Measurements from ENCODE around the gene GPR161.

The GPR161 gene

DNA sequence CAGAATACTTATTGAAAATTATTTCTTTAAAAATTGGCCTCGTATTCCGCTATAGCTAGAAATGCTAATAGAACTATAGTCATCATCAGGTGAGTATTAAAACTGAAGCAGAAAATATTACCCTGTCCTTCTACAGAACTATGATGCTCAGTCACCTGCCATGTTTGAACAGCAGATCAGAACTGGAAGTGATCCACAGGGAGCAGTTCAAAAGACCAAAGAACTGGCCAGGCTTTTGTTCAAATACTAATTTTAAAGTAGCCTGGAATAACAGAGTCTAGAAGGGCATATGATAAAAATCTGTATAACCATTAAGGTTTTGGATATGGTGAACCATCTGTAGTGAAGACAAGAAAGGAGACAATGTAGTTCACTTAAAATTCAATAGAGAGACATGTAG lies 94.4 kb downstream of the GPR161 start:
- DNase-seq (ENCODE audit: low read depth, low spot score) = no peak

DNA sequence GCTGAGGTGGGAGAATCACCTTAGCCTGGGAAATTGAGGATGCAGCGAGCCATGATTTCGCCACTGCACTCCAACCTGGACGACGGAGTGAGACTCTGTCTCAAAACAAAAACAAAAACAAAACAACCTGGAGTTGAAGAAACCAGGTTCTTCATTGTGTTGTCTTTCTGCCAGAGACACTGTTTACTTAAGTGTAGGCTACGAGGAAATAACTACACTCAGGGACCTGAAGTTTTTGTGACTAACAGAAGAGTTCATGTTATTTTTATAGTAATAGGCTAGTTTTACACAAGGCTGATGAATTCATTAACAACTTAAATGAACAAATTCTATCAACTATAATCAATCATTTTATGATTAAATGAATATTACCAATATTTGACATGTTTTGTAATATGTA lies 101.4 kb downstream of the GPR161 start:
- DNase-seq (ENCODE audit: low read depth, low spot score) = no peak

DNA sequence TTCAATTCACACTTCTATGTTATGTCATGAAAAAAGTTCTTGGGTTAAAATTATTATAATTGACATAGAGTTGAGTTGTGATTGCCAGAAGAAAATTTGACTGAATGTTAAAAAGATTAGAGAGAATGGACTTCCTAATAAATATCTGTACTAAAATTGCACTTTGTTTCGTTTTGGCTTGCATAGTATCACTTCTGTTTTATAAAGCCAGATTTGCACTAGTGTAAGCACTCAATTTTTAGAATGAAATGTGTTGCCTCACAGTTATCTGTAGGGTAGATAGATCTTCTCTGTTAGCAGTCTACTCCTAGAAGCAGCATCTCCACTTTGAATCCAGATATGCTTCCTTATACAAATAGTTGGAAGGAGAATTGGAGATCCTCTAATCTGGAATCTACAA lies 104.7 kb downstream of the GPR161 start:
- no peak for DNase-seq (ENCODE audit: low read depth, low spot score)

DNA sequence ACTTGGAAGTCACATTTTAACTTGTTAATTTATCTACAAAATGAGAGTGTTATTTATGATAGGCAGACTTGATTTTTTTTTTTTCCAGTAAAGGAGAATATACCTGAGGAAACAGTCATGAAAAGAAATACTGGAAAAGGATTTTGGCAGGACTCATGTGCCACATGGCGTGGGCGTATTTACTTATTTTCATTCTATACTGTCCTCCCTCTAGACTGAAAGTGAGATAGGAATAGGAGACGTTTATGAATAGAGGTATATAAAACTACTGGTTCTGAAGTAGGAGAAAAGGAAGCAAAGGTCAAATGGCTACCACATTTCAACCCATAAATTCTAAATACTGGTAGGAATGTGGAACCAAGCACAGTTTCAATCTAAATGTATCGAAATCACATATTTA lies 105.1 kb downstream of the GPR161 start:
- DNase-seq (ENCODE audit: low read depth, low spot score) = no peak

DNA sequence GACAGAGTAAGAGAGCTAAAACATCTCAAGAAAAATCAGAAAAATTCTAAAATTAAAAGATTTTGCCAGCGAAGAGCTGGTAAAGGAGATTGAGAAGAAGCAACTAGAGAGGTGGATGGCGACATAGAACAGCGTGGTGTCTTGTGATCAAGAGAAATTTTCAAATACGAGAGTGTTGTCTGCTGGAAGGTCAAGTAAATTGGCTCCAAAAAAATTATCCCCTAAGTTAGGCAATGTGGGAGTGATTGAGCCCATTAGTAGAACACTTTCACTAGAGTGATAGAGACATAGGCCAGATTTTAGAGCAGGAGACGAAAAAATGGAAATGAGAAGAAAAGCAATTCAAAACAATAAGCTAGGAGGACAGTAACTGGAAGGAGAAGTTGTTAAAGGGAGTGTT lies 105.5 kb downstream of the GPR161 start:
- DNase-seq (ENCODE audit: low read depth, low spot score) = no peak
